HG03558 (cell line): ENCODE data around the gene GOT1.

ENCODE experiments used
- ATAC-seq: cut with Tn5 transposase; IDR thresholded peaks from one replicate; pipeline ENCODE4 v1.9.1; 2021; ENCODE audit warnings: moderate number of reproducible peaks; ENCODE audit not compliant: unreplicated experiment; ENCODE audit errors: extremely low read depth

Gene GOT1

GRCh38 chr10:99366666-99367065, 63.8 kb downstream of the GOT1 start:
- no peak for ATAC-seq

- ATAC-seq = no peak
Observed at GRCh38 chr10:99365736-99366135, 64.7 kb downstream of the GOT1 start.

GRCh38 chr10:99365311-99365710, 65.1 kb downstream of the GOT1 start:
- no peak for ATAC-seq

- ATAC-seq = no peak
Observed at GRCh38 chr10:99364125-99364524, 66.3 kb downstream of the GOT1 start.

GRCh38 chr10:99360934-99361333, 69.5 kb downstream of the GOT1 start:
- ATAC-seq = no peak

GRCh38 chr10:99358101-99358500, 72.3 kb downstream of the GOT1 start:
- ATAC-seq = no peak

GRCh38 chr10:99357691-99358090, 72.7 kb downstream of the GOT1 start:
- ATAC-seq = no peak

GRCh38 chr10:99353182-99353581, 77.2 kb downstream of the GOT1 start:
- ATAC-seq = no peak

GRCh38 chr10:99347672-99348071, 82.8 kb downstream of the GOT1 start:
- no peak for ATAC-seq
